GM23338 (cell line): ENCODE data around the gene PHTF1.

Source experiments
- EZH2 ChIP-seq: fragments of 200-600 bp; sonication (generic); IDR thresholded peaks from one replicate; pipeline ENCODE4 v1.8.0; 2017; ENCODE audit warnings: antibody characterized with exemption, mild to moderate bottlenecking, low read depth; ENCODE audit not compliant: unreplicated experiment
- POLR2AphosphoS5 ChIP-seq: IDR thresholded peaks from 2 replicates; pipeline ENCODE4 v1.6.1; 2016; ENCODE audit warnings: antibody characterized with exemption, low read depth
- TF ChIP-seq, protein P1 (sequence below), 2 experiments: fragments of 200-600 bp in 1 of 2; sonication (generic) in 1 of 2; conservative IDR thresholded peaks; 2 replicates each; pipeline versions ENCODE4 v1.5.1 to v1.6.1; 2016 to 2017; ENCODE audit warnings: antibody characterized with exemption in 2 of 2, low read depth in 2 of 2, mild to moderate bottlenecking in 2 of 2, moderate library complexity in 1 of 2
- TF ChIP-seq, protein P2 (sequence below): IDR thresholded peaks from 2 replicates; pipeline ENCODE4 v1.6.1; 2016; ENCODE audit warnings: antibody characterized with exemption

GRCh38 chr1:113777561-113777960, 18.3 kb upstream of the PHTF1 start:
- TF ChIP-seq POLR2AphosphoS5 = no peak
- TF ChIP-seq, protein P1, sequence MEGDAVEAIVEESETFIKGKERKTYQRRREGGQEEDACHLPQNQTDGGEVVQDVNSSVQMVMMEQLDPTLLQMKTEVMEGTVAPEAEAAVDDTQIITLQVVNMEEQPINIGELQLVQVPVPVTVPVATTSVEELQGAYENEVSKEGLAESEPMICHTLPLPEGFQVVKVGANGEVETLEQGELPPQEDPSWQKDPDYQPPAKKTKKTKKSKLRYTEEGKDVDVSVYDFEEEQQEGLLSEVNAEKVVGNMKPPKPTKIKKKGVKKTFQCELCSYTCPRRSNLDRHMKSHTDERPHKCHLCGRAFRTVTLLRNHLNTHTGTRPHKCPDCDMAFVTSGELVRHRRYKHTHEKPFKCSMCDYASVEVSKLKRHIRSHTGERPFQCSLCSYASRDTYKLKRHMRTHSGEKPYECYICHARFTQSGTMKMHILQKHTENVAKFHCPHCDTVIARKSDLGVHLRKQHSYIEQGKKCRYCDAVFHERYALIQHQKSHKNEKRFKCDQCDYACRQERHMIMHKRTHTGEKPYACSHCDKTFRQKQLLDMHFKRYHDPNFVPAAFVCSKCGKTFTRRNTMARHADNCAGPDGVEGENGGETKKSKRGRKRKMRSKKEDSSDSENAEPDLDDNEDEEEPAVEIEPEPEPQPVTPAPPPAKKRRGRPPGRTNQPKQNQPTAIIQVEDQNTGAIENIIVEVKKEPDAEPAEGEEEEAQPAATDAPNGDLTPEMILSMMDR (conservative IDR thresholded peaks at IDR 0.05; ENCODE audit: low read depth in 2 of 2) = no peak
- no peak for TF ChIP-seq EZH2
- TF ChIP-seq, protein P2, sequence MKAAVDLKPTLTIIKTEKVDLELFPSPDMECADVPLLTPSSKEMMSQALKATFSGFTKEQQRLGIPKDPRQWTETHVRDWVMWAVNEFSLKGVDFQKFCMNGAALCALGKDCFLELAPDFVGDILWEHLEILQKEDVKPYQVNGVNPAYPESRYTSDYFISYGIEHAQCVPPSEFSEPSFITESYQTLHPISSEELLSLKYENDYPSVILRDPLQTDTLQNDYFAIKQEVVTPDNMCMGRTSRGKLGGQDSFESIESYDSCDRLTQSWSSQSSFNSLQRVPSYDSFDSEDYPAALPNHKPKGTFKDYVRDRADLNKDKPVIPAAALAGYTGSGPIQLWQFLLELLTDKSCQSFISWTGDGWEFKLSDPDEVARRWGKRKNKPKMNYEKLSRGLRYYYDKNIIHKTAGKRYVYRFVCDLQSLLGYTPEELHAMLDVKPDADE = no peak
